ENCODE measurements around the gene DNAH5. TPM values are rescaled to one million over a fixed set of nuclear protein-coding genes. Genes with fewer than 3 reads are reported as not detected.

DNAH5 gene
- total RNA-seq, 3 donors from 2014 or later = 0.48 to 14.4 (median 3.8) TPM

GRCh38 chr5:13831351-13831750 lies 113.1 kb downstream of the DNAH5 start:
- H3K4me3 ChIP-seq = no peak overlapping the region
- no peak overlapping the region for H3K27ac ChIP-seq
- H3K36me3 ChIP-seq = no peaks in the 10 kb centered on the region
- no peaks in the 10 kb centered on the region for H3K27me3 ChIP-seq
- intact Hi-C loops (cut with DNase I; ENCODE audit: low total_unique reads) = no loop called here
- TF ChIP-seq, protein P1, sequence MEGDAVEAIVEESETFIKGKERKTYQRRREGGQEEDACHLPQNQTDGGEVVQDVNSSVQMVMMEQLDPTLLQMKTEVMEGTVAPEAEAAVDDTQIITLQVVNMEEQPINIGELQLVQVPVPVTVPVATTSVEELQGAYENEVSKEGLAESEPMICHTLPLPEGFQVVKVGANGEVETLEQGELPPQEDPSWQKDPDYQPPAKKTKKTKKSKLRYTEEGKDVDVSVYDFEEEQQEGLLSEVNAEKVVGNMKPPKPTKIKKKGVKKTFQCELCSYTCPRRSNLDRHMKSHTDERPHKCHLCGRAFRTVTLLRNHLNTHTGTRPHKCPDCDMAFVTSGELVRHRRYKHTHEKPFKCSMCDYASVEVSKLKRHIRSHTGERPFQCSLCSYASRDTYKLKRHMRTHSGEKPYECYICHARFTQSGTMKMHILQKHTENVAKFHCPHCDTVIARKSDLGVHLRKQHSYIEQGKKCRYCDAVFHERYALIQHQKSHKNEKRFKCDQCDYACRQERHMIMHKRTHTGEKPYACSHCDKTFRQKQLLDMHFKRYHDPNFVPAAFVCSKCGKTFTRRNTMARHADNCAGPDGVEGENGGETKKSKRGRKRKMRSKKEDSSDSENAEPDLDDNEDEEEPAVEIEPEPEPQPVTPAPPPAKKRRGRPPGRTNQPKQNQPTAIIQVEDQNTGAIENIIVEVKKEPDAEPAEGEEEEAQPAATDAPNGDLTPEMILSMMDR (IDR thresholded peaks at IDR 0.05) = no peak
- TF ChIP-seq POLR2A (IDR thresholded peaks at IDR 0.05) = no peak
- no peak for TF ChIP-seq POLR2AphosphoS5 (IDR thresholded peaks at IDR 0.05)
- DNase-seq (ENCODE audit: low spot score in 2 of 2) = no peak
- H3K4me1 ChIP-seq = no peaks in the 10 kb centered on the region
- H3K9me3 ChIP-seq = no peaks in the 10 kb centered on the region

DNA sequence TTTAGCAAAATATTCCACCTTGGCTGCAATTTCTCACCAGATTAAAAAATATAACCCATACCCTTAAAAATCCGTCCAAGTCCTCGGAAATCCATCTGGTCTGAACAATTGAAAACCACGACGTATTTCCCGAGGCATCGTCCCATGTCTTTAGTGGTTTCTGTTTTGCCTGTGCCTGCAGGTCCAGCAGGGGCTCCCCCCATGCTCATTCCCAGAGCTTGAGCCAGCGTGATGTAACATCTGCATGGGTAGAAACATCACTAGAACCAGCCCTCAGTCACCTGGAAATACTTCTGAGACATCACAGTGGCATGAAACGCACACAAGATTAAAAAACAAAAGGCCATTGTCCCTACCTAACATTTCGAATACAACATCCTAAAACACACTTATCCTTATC lies 114.0 kb downstream of the DNAH5 start:
- intact Hi-C loops (cut with DNase I; ENCODE audit: low total_unique reads) = no loop called here
- Histone ChIP-seq H3K4me1 (no peaks in the 10 kb centered on the region), H3K27me3 (no peaks in the 10 kb centered on the region), H3K36me3 (no peaks in the 10 kb centered on the region), H3K4me3 (no peak overlapping the region), H3K27ac (no peak overlapping the region), H3K9me3 (no peaks in the 10 kb centered on the region)
- DNase-seq (ENCODE audit: low spot score in 2 of 2) = no peak
- TF ChIP-seq POLR2A (IDR thresholded peaks at IDR 0.05) = no peak
- no peak for TF ChIP-seq POLR2AphosphoS5 (IDR thresholded peaks at IDR 0.05)
- TF ChIP-seq, protein P1 (IDR thresholded peaks at IDR 0.05) = no peak

DNA sequence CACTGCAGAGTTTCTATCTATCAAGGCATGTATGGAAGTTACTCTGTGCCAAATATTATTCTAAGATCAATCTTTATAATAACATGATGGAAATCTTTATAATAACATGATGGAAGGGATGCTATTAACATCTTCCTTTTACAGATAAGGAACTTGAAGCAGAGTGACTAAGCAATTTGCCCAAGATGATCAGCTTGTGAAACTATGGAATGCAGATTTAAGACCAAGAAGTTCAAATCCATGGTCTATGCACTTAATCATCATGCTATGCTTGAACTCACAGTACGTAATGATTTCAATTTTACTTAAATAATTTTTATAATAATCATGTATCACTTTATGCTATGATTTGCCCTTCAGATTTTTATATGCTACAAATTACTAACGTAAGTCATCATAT lies 123.1 kb downstream of the DNAH5 start:
- H3K27me3 ChIP-seq = no peaks in the 10 kb centered on the region
- H3K36me3 ChIP-seq = no peaks in the 10 kb centered on the region
- H3K27ac ChIP-seq = no peak overlapping the region
- no peak overlapping the region for H3K4me3 ChIP-seq
- TF ChIP-seq, protein P1 (IDR thresholded peaks at IDR 0.05) = no peak
- TF ChIP-seq POLR2AphosphoS5 (IDR thresholded peaks at IDR 0.05) (no peak), POLR2A (IDR thresholded peaks at IDR 0.05) (no peak)
- DNase-seq (ENCODE audit: low spot score in 2 of 2) = no peak
- H3K4me1 ChIP-seq = no peaks in the 10 kb centered on the region
- no peaks in the 10 kb centered on the region for H3K9me3 ChIP-seq
- intact Hi-C loops (cut with DNase I; ENCODE audit: low total_unique reads) = no loop called here

- no peaks in the 10 kb centered on the region for H3K36me3 ChIP-seq
- TF ChIP-seq, protein P1 (IDR thresholded peaks at IDR 0.05) = no peak
- no peaks in the 10 kb centered on the region for H3K4me1 ChIP-seq
- no peak for DNase-seq (ENCODE audit: low spot score in 2 of 2)
- no peak overlapping the region for H3K27ac ChIP-seq
- no peaks in the 10 kb centered on the region for H3K27me3 ChIP-seq
- no peaks in the 10 kb centered on the region for H3K9me3 ChIP-seq
- no peak overlapping the region for H3K4me3 ChIP-seq
- intact Hi-C loops (cut with DNase I; ENCODE audit: low total_unique reads) = no loop called here
These were observed 128.4 kb downstream of the DNAH5 start for GRCh38 chr5:13816126-13816525.

- TF ChIP-seq, protein P1 (IDR thresholded peaks at IDR 0.05) = no peak
- no peak for TF ChIP-seq POLR2A (IDR thresholded peaks at IDR 0.05)
- TF ChIP-seq POLR2AphosphoS5 (IDR thresholded peaks at IDR 0.05) = no peak
- intact Hi-C loops (cut with DNase I; ENCODE audit: low total_unique reads) = no loop called here
These were observed 130.2 kb downstream of the DNAH5 start for GRCh38 chr5:13814301-13814700.

More at GRCh38 chr5:13814301-13814700, 130.2 kb downstream of the DNAH5 start:
- Histone ChIP-seq H3K9me3 (no peaks in the 10 kb centered on the region), H3K36me3 (no peaks in the 10 kb centered on the region), H3K4me1 (no peaks in the 10 kb centered on the region), H3K4me3 (no peak overlapping the region), H3K27ac (no peak overlapping the region), H3K27me3 (no peaks in the 10 kb centered on the region)
- DNase-seq (ENCODE audit: low spot score in 2 of 2) = no peak
